ENCODE data around the gene ARPC1A.

DNA sequence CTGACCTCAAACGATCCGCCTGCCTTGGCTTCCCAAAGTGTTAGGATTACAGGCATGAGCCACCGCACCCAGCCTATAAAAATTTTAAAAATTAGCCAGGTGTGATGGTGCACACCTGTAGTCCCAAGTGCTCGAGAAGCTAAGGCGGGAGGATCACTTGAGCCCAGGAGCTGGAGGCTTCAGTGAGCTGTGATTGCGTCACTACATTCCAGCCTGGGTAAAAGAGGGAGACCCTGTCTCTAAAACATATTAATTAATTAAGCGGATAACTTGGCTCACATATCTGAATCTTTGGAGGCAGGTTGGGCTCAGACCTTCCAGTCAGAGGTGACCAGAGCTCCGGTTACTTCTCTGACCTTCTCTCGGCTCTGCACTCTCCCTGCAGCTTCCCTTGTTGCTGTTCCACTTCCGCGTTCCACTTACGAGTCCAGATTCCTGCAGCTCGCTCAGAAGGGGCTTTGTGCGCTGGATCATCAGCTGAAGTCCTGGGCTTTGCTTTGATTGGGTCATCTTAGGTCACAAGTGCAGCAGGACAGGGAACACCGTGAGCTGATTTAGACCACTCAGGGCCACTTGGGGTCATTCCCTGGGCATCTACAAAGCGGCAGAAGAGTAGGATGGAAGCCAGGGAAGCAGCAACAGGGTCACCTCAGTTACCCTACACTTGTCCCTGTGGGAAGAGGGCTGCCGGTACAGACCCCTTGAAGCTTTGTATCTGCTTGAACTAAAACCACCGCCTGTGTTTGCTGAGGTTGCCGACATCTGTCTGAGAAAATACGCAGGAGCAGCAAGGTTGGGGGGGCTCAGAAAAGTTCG, 46.8 kb downstream of the ARPC1A start:
- TF ChIP-seq, protein P1, sequence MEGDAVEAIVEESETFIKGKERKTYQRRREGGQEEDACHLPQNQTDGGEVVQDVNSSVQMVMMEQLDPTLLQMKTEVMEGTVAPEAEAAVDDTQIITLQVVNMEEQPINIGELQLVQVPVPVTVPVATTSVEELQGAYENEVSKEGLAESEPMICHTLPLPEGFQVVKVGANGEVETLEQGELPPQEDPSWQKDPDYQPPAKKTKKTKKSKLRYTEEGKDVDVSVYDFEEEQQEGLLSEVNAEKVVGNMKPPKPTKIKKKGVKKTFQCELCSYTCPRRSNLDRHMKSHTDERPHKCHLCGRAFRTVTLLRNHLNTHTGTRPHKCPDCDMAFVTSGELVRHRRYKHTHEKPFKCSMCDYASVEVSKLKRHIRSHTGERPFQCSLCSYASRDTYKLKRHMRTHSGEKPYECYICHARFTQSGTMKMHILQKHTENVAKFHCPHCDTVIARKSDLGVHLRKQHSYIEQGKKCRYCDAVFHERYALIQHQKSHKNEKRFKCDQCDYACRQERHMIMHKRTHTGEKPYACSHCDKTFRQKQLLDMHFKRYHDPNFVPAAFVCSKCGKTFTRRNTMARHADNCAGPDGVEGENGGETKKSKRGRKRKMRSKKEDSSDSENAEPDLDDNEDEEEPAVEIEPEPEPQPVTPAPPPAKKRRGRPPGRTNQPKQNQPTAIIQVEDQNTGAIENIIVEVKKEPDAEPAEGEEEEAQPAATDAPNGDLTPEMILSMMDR (IDR thresholded peaks at IDR 0.05) = no peak
- TF ChIP-seq POLR2A (IDR thresholded peaks at IDR 0.05) = peak in 1 of 2 donors; percentile 74
